NCI-H526 treated with DMSO at 0.1 percent for 48 hours (cell line): Measurements from ENCODE around the gene ANKRD35.
"Not testable (repeated sequence)": the region's sequence is repeated elsewhere in the genome, so short reads cannot be mapped to it uniquely, and the experiment has no call there.

ENCODE experiments used
- DNase-seq: peaks from one replicate; lab custom pipeline; 2025; lab: John Stamatoyannopoulos, UW

ANKRD35 gene, protein sequence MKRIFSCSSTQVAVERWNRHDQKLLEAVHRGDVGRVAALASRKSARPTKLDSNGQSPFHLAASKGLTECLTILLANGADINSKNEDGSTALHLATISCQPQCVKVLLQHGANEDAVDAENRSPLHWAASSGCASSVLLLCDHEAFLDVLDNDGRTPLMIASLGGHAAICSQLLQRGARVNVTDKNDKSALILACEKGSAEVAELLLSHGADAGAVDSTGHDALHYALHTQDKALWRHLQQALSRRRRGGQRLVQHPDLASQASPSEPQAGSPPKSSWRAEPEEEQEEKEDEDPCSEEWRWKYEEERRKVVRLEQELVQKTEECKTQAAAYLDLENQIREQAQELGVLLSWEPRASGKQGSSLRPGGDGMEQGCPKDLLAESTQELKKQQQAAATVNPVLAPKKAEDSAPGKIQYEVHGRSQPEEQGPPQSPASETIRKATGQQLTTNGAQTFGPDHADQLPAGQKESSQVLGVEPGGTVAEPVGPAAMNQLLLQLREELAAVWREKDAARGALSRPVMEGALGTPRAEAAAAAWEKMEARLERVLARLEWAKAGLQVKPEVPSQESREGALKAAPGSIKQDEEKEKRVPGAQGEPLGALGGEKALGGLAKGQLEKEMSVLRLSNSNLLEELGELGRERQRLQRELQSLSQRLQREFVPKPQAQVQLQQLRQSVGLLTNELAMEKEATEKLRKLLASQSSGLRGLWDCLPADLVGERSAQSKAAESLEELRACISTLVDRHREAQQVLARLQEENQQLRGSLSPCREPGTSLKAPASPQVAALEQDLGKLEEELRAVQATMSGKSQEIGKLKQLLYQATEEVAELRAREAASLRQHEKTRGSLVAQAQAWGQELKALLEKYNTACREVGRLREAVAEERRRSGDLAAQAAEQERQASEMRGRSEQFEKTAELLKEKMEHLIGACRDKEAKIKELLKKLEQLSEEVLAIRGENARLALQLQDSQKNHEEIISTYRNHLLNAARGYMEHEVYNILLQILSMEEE

GRCh38 chr1:145885738-145886287 lies at the start of gene ANKRD35:
Gene ANKRD35, minus strand, starts transcription at chr1:145885866. Its CDS starts 108 bp downstream, at chr1:145885758.
- DNase-seq, result peak; percentile 71

DNA sequence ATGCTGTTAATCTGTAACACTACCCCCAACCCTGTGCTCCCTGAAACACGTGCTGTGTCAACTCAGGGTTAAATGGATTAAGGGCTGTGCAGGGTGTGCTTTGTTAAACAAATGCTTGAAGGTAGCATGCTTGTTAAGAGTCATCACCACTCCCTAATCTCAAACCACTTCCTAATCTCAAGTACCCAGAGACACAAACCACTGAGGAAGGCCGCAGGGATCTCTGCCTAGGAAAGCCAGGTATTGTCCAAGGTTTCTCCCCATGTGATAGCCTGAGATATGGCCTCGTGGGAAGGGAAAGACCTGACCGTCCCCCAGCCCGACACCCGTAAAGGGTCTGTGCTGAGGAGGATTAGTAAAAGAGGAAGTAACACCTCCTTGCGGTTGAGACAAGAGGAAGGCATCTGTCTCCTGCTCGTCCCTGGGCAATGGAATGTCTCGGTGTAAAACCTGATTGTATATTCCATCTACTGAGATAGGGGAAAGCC lies 46.9 kb upstream of the ANKRD35 start:
- DNase-seq, result not testable (repeated sequence)

DNA sequence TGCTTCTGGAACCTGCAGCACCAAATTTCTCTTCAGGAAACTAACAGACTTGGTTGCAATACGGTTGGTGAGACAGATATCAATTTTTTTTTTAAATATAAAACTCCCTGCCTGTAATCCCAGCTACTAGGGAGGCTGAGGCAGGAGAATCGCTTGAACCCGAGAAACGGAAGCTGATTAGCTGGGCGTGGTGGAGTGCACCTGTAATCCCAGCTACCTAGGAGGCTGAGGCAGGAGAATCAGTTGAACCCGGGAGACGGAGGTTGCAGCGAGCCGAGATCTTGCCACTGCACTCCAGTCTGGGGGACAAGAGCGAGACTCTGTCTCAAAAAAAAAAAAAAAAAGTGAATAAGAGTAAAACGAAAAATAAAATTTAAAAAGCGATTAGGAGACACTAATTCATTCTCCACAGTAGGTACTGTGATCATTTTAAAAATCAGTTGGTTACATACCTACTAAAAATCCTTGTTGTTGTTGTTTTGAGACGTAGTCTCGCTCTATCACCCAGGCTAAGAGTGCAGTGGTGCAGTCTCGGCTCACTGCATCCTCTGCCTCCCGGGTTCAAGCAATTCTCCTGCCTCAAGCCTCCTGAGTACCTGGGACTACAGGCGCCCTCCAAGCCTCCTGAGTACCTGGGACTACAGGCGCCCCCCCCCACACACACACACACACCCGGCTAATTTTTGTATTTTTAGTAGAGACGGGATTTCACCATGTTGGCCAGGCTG lies 42.4 kb upstream of the ANKRD35 start:
- no peak for DNase-seq

DNA sequence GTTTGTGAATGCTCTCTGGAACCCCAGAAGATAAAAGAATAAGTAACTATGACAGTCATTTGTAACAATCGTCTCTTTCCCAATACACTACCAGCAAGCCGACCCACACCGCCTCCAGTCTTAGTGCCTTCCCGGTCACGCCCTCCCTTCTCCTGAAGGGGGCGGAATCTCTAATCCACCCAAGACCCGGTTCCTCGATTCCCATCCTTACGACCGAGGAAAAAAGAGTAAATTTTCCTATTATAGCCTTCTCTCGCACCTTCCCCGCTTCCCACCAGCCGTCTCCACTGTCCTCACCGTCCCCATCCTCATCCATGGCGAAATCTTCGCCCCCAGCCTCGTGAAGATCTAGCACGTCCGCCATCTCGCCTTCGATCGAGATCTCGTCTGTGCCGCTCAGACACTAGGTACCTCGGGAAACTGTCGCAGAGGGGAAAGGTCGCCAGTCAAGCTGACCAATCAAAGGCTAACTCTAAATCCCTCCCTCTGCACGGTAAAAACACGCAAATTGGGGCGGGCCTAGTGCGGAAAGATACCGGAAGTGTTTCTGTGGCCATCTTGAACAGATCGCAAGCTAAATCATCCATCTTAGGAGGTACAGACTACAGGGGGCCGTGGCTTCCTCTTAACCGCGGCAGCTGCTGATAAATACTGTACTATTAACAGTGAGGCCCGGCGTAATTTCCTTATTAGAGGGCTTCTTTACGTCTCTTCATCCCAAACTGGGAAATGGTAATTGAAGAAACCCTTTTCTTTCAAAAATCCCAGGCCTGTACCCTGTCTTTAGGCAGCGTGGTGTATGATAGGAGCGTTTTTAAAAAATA lies 41.6 kb upstream of the ANKRD35 start, which contains the start of gene RBM8A:
TSS of gene RBM8A (minus strand) at position 422 of the 824 bp plus-strand sequence. CDS start at position 364, 58 bp downstream.
- peak; percentile 100 for DNase-seq

DNA sequence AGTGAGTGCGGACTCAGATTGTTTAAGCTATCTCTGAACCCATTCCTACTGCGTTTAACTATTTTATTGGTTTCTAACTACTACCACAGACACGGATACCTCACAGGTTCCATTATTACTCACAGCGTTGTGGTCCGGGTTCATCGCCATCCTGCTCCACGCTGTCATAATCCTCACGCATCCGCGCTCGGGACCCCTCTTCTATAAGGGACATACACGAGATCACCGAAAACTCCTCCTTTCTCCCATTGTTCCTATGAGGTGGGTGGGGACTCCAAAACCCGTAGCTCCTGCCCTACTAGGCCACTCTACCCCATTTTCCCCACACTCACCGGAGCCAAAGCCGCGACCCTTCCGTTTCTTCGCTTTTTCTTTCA lies 41.0 kb upstream of the ANKRD35 start:
- DNase-seq, result no peak

DNA sequence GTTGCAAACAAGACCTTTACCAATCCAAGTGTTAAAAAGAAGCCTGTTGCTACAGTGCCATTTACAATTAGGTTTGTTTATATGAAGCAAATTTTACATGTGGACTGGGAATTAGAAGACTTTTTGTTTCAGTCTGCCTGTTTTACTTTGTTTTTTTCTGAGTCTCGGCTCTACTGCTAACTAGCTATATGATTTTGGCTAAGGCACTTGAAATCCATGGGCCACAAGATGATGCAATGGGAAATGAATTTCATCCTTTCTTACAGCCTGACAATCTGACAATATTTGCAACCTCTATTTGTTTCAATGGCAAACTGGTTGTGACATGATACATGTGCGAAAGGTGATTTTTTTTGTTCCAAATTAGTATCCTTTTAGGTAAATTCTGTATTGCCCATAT lies 36.6 kb upstream of the ANKRD35 start:
- no peak for DNase-seq

- DNase-seq, result not testable (repeated sequence)
Observed at GRCh38 chr1:145920297-145920696, 34.6 kb upstream of the ANKRD35 start.

DNA sequence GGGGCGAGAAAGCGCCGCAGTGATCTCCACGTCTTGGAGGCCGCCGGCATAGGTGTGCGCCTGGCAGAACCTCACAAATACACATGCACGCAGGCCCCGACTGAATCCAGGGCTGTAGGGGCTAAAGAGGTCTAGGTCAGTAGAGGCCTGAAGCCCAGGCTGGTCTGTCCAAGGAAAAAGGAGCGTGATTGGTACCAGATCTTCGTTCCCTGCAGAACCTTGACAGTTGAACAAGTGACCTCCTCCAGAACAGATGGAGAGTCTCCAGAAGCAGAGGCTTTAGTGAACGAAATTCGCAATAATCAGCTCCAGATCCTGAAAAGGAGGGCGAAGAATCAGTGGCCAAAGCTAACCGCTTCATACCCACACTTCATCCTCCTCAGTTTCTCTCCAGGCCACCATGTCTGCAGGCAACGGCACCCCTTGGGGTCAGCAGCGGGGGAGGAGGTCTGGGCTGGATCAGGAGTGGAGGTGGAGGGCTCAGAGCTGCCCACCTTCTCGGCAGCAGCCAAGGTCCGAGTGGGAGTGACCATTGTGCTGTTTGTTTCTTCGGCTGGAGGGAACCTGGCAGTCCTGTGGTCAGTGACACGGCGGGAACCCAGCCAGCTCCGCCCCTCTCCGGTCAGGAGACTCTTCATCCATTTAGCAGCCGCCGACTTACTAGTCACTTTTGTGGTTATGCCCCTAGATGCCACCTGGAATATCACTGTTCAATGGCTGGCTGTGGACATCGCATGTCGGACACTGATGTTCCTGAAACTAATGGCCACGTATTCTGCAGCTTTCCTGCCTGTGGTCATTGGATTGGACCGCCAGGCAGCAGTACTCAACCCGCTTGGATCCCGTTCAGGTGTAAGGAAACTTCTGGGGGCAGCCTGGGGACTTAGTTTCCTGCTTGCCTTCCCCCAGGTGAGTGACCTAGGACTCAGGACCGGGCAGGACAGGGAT lies 33.6 kb upstream of the ANKRD35 start:
- peak; percentile 47 for DNase-seq

GRCh38 chr1:145918144-145918991 lies 32.7 kb upstream of the ANKRD35 start, which contains the start of gene PEX11B:
Gene PEX11B, minus strand, starts transcription at chr1:145918717. Its CDS starts 29 bp downstream, at chr1:145918688.
- DNase-seq, result peak; percentile 94

DNA sequence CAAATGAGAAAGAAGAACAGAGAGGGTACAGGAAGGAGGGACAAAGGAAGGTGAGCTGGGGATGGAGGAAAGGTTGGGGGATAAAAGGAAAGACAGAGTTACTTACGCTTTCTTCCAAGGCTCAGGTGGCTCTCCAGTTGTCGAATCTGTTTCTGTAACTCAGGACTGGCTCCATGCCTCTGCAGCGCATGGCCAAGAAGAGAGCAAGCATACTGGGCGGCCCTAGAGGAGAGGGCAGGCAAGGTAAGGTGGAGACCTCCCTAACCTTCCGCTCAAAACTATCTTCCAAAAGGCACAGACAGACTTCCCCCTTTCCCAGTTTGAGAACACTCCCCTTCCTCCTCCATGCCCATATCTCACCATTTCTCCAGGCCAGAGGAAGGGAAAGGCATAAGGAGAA lies 31.9 kb upstream of the ANKRD35 start:
- DNase-seq, result no peak

- DNase-seq, result no peak
Observed at GRCh38 chr1:145916745-145917144, 31.1 kb upstream of the ANKRD35 start.

DNA sequence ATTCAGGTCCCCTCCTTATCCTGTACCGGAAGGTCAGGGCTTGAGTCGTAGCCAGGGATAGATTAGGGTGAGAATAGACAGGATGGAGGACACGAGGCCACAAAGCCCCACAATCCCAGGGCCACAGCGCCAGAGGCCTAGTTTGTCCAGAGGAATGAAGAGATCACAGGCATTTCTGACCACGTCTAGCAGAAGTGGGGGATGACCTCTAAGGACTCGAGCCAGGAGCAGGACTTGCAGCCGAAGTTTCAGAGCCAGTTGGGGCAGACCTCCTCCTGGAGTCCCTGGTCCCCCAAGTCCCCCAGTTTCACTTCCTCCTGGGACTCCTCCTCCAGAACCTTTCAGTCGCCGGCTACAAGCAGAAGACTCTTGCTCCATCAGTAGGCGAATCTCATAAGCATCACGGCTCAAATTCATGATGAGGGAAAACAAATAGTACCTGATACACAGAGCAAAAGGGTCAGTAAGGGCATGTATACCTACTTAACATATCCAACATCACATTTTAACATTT lies 26.5 kb upstream of the ANKRD35 start:
- no peak for DNase-seq

DNA sequence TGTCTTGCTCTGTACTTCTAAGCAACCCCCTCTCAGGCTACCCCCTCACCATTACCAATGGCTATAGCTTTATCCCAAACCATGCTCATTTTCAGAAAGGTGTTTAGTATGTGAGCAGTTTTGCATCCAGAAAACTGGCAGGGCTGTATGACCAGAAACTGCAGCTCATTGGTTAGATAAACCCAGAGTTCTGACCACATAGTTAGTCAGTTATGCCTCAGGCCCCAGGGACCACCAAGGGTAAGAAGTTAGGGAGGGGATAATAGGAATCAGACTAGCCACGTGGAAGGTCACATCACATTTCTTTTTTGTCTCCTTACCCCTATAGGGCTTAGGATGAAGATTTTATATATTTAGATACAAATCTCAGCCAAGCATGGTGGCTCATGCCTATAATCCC lies 23.0 kb upstream of the ANKRD35 start:
- DNase-seq, result no peak

DNA sequence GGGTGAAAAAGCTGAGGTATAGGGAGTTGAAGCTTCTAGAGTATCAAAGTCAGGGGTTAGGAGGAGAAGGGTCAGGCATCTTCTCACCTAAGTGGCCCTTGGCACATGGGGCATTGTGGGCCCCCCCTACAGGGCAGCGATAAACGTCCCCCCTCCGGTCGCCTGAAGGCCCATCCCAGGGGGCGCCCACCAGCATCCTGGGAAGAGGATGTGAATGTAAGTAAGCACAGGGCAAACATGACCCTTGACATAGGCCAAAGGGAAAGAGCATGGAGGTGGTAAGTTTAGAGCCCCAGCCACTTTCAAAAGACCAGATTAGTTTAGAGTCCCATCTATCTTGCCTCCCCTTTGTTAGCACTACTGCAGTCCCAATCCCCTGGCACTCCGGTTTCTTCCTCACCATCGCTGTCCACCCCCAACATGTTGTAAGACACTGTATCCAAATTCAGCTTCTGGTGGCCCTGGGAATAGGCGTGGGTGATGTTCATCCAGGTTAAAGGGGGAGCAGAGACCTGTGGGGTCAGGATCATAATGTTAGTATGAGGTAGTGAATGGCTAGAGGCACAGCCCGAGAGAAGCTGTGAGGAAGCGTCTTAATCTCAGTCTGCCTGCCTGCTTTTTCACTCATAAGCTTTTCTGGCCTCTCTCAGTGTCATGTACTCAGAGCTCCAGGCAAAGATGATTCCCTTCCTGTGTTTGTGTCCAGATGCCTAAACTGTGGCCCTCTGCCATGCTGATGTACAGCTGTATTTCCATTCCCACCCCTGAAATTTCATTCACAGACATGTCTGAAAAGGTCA lies 21.5 kb upstream of the ANKRD35 start:
- no peak for DNase-seq

GRCh38 chr1:145901312-145902021 lies 15.8 kb upstream of the ANKRD35 start:
- no peak for DNase-seq

GRCh38 chr1:145898756-145899155 lies 13.1 kb upstream of the ANKRD35 start:
- DNase-seq, result no peak

DNA sequence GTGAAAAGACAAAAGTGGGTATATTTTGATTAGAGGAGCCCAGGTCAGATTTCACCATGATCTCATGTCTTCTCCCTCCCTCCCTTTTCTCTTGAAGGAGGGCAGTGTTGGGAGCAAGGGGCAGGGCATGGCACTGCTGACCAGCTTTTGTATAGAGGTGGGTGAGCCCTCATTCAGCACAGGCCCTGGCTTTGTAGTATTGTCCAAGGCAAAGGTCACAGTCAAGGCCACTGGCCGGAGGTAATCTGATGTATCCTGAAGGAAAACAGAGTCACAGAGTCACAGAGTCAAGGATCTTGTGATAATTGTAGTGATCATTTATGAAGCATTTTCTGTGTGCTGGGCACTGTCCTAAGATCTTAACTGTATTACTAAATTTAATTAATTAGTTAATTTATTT lies 12.3 kb upstream of the ANKRD35 start:
- DNase-seq, result no peak
